T-helper 1 cell (primary cell): ENCODE measurements around the gene MYMX.
"Not testable (repeated sequence)": the region's sequence is repeated elsewhere in the genome, so short reads cannot be mapped to it uniquely, and the experiment has no call there.

Source experiments
- DNase-seq, 5 donors: peaks; one replicate each; pipeline ENCODE4 v3.0.0-alpha.2; 2012 to 2020

The MYMX gene

GRCh38 chr6:44220913-44221290, 4.2 kb downstream of the MYMX start:
- DNase-seq: no peak

DNA sequence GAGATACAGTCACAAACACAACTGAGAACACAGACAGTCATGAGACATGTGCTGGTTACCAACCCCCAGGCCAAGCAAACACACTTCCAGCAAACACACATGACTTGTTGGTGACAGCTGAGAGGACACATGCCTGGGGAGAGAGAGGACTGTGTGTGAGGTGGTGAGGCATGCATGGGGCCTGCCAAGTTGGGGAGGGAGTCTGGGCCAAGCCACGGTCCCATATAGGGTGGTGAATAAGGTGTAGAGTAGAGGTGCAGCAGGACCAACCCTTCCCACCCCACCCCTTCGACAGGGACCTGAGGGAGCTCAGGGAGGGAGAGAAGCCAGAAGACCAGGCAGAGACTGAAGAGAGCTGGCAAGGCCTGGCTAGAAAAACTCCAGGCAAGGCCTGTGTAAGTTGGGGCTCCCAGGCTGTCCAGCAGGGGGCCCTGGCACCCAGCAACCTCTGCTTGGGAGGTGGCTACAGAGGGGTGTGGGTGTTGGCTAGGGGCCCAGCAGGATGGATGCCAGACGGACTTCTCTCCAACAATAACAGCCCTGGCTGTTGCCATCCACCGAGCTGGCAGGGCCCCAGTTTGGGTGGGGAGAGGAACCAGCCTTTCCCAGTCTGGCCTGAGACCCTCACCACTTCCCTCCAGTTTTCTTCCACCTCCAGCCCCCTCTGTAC, 4.7 kb downstream of the MYMX start:
- DNase-seq: peak; percentile 48 to 78 (median 67)

DNA sequence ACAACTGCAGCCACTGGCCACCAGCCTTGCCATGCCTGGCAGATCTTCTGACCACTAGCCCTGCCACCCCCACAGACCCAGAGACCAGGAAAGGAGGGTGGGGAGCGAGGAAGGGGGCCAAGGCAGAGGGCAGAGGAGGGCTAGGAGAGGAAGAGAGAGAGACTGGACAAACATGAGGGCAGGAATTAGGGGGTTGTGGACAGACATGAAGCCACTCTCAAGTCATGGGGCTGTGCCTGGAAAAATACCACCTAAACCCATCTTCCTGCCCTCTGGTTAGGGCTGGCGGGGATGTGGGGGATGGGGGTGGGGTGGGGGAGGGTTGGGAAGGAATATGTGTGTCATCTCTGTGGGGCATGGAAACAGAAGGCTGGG, 5.2 kb downstream of the MYMX start:
- DNase-seq: no peak

DNA sequence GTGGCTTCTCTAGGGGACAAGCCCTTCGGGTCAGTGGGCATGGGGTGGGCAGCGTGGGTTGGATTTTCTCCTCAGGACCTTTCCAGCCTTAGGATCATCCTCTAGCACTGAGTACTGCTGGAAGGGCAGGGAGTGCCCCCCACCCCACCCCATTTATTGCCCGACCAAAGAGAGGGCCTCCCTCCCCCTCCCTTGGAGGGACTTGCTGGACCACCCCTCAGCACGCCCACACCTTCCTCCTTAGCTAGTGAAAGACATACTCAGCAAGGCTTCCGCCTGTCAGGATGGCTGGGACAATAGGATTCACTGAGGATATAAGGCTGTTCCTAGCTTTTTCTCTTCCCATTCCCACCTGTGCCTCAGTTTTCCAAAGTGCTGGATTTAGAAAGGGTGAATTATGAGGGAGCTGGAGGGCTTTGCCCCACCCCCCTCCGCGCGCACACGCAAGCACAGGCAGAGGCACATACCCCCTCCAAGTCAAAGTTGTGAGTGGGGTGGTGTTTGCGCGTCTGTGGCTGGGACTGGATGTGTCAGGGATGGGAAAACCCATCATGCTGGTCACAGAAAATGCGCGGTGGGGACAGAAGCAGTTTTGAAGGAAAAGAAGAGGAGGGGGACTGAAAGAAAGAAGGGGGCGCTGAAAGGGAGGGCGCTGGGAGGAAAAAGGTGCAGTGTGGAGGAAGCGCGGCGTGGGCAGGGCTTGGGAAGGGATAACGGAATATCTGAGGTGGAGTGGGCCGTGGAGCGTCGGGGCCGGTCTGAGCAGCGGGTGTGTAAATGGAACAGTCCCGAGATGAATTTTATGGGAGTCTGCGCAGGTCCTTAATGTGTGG, 6.0 kb downstream of the MYMX start:
- DNase-seq: no peak

- peak; percentile 68 to 83 (median 75) for DNase-seq
Observed at GRCh38 chr6:44223319-44224028, 6.7 kb downstream of the MYMX start, which contains the start of gene SLC29A1. Gene SLC29A1 (plus strand): TSS chr6:44223595. CDS start chr6:44227314, 3,719 bp downstream.

DNA sequence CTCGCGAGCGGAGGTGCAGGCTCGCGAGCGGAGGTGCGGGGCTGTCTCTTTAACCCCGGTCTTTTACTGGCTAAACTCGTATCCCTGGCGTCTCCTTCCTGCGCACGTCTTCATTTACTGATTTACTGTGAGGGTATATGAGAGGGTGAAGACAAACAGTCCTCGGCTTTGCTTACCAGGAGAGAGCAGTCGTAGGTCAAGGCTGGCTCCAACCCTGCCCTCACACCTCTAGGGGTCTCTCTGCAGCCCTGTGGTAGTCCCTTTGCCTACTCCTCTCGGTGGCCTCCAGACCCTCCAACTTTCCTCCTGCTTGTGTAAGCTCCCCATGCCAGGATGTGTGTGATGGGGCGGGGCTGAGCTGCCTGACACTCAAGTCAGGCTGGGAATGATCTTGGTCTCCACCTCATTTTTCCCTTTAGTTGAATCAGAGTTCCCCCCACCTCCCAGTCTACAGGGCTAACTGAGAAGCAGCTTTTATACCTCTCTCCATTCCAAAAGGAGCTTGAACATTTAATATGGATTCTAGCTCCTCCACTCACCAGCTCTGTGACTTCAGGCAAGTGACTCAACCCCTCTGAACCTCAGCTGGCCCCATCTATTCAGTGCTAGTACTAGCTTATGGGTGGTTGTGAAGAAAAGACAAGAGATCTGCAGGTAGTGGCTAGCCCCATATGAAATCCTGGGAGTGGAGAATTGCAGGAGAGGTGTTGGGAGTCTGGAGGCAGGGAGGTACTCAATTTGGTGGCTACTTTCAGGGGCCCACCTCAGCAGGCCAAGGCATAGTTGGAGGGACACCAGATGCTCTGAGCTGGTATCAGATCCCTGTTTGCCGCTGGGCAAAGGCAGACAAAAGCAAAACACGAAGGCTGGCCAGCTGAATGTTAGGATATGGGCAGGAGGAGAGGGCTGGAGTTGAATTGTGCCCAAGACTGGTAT, 7.6 kb downstream of the MYMX start:
- no peak for DNase-seq

DNA sequence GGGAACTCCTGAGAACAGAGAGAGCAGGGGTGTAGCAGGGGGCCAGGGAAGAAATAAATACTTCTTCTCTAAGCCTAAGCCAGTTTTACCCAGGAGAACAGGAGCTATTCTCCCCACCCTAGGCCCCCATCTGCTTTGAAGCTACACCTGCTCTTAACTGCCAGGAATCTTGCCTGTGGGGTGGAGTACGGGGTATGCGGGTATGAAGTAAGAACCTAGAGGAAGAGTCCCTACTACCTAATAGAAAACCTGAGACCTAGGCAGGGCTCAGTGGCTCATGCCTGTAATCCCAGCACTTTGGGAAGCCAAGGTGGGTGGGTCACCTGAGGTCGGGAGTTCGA, 8.2 kb downstream of the MYMX start:
- DNase-seq: no peak

DNA sequence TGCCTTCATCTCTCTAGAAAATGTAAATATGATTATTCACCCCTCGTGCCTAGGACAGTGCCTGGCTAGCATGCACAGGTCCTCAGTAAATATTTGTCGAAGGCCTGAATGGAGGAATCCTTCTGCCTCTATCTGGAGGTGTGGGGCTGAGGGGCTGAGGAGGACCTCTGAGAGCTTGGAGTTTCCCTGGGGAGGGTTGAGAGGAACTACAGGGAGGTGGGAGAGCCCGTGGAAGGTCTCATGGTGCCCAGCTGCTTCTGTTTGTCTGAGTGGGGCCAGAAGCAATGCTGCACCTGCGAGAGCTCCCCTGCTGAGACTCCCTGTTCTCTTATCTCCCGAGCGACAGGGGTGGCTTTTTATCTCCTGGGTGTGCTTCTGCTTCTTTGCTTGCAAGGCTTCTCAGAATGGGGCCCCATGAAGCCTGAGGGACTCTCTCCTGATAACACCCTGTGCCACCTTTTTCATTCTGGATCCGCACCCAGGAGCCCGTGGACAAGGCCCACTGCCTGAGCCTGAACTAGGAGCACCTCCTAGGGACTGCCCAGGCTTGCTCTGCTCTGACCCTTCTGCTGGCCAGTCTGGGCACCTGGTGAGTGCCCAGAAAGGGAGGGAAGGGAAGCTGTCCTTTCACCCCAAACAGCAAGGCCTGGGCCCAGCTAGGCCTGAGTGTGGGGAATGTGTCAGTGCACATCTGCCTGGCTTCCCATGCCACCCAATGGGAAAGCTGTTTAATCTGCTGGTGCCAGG, 9.0 kb downstream of the MYMX start:
- no peak for DNase-seq

GRCh38 chr6:44226368-44227147, 9.8 kb downstream of the MYMX start:
- DNase-seq: no peak

DNA sequence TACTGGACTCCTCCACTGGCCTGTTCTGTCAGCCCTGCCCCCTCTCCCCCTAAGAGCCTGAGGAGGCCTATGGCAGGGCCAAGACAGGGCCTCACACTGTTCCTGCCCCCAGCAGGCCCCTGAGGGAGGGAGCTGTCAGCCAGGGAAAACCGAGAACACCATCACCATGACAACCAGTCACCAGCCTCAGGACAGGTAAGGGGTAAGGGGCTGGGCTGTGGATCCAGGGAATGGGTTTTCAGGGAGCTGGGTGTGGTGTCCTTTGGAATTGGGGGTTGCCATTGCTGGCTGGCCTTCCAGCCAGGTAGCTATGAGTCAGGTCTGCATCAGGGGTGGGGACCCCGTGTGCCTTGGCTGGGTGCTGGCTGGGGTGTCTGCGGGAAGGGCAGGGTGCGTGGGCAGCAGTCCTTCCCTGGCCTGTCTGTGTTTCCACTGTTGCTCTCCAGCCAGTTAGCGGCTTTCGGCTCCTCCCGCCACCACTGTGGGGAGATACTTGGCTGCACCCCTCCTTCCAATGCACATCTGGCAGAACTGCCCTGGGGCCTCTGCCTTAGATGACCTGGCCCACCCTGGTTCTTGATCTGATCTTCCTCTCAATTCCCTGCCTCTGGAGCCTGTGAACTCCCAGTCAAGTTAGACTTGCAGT, 10.5 kb downstream of the MYMX start:
- DNase-seq: no peak

- no peak for DNase-seq
Observed at GRCh38 chr6:44228031-44228430, 11.3 kb downstream of the MYMX start.

- no peak for DNase-seq
Observed at GRCh38 chr6:44228433-44228832, 11.7 kb downstream of the MYMX start.

DNA sequence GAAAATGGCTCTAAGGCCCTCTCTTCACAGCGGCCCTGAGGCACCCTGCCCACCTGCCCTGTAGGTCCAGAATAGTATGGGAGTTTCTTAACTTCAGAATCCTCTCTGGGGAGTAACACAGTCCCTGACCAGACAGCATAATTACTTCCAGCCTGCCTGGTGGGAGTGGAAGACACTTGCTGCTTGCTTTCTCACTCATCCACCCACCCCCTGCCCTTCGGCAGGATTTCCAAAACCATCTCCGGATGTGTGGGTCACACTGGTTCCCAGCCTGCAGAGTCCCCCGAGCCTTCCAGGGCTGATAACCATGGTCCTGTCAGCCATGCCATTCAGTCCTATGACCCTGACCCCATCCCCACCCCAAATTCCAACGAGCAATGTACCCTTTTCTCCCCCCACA, 12.1 kb downstream of the MYMX start:
- DNase-seq: no peak

DNA sequence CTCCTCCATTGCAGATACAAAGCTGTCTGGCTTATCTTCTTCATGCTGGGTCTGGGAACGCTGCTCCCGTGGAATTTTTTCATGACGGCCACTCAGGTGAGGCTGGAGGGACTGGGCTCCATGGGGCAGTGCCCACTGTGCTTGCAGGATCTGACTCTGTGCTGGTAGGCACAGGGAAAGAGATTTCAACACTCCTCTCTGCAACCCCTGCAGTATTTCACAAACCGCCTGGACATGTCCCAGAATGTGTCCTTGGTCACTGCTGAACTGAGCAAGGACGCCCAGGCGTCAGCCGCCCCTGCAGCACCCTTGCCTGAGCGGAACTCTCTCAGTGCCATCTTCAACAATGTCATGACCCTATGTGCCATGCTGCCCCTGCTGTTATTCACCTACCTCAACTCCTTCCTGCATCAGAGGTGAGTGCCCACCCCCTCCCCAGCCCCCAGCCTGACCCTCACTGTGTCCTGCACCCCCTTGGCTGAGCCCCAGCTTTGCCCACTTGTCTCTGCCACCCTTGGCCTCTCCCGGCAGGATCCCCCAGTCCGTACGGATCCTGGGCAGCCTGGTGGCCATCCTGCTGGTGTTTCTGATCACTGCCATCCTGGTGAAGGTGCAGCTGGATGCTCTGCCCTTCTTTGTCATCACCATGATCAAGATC, 12.8 kb downstream of the MYMX start:
- no peak for DNase-seq

GRCh38 chr6:44230034-44230675, 13.4 kb downstream of the MYMX start:
- no peak for DNase-seq

GRCh38 chr6:44231426-44231825, 14.7 kb downstream of the MYMX start:
- DNase-seq: not testable (repeated sequence)

DNA sequence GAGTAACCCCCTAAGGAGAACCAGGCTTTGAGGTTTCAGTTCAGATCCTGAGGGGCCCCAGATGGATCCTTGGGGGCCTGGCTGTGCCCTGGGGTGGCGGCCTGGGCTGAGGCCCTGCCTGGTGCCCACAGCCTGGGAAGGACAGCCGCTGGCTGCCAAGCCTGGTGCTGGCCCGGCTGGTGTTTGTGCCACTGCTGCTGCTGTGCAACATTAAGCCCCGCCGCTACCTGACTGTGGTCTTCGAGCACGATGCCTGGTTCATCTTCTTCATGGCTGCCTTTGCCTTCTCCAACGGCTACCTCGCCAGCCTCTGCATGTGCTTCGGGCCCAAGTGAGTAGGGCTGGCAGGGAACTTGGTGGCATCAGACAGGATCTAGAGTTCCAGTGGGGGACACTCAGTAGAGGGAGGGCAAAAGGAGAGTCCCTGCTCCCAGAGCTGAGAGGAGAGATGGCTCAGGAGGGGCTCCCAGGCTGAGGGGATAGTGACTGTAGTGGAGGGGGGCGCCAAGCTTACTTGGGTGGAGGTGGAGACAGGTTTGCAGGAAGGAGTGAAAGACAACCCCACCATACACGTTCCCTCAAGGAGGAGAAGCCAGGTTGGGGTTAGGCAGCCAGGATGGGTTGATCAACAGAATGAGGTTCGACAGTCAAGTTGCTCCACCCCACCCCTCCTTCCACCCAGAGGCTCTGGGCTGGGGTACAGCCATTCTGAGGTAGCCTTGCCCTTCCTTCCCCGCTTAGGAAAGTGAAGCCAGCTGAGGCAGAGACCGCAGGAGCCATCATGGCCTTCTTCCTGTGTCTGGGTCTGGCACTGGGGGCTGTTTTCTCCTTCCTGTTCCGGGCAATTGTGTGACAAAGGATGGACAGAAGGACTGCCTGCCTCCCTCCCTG, 16.2 kb downstream of the MYMX start:
- DNase-seq: no peak

- DNase-seq: no peak
Observed at GRCh38 chr6:44233567-44234100, 16.9 kb downstream of the MYMX start.
